ENCODE measurements around the gene TPX2.

- no peak for TF ChIP-seq CTCF (IDR thresholded peaks at IDR 0.05; ENCODE audit: poor library complexity, severe bottlenecking)
- no peak for TF ChIP-seq MXI1 (conservative IDR thresholded peaks at IDR 0.05; ENCODE audit: poor library complexity, severe bottlenecking)
- no peak for TF ChIP-seq POLR2AphosphoS5 (IDR thresholded peaks at IDR 0.05)
- no peak for TF ChIP-seq EZH2 (IDR thresholded peaks at IDR 0.05; ENCODE audit: borderline replicate concordance, insufficient read depth, low read length, poor library complexity, severe bottlenecking)
- TF ChIP-seq EP300 (conservative IDR thresholded peaks at IDR 0.05; ENCODE audit: poor library complexity, severe bottlenecking): no peak
- TF ChIP-seq REST (IDR thresholded peaks at IDR 0.05; ENCODE audit: borderline replicate concordance): no peak
- no peak for TF ChIP-seq TAF1 (IDR thresholded peaks at IDR 0.05; ENCODE audit: low read depth)
- no peak for TF ChIP-seq SMC3 (conservative IDR thresholded peaks at IDR 0.05; ENCODE audit: poor library complexity)
- TF ChIP-seq RAD21 (conservative IDR thresholded peaks at IDR 0.05): no peak
Measured at GRCh38 chr20:31830406-31830981, 91.4 kb downstream of the TPX2 start.
